ENCODE data around the gene ERCC6.

DNA sequence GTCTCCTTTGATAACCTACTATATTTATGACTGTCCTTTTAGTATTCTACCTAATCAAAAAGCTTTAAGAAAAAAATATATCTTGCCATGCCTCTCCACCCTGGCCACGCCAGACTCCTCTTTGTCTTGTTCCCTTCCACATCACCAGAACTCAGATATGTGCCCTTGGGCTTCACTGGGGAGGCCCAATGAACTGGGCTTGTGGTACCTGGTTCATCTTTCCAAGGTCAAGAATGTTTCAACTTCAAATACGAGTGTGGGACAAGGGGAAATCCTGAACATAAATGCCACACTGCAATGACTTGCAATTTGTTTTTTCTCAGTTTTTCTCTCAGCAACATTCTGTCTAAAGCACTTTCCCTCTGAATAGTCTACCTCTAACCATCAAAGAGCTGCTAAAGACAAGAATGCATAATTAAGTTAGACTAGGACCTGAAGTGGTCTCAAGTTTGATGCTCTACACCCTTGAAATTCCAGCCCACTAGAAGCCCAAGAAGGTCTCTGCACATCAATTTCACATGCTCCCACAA is 9.9 kb downstream of the ERCC6 start:
- TF ChIP-seq EZH2 (IDR thresholded peaks at IDR 0.05; ENCODE audit: borderline replicate concordance, insufficient read depth, low read length, poor library complexity, severe bottlenecking), result no peak
- TF ChIP-seq, protein P1, sequence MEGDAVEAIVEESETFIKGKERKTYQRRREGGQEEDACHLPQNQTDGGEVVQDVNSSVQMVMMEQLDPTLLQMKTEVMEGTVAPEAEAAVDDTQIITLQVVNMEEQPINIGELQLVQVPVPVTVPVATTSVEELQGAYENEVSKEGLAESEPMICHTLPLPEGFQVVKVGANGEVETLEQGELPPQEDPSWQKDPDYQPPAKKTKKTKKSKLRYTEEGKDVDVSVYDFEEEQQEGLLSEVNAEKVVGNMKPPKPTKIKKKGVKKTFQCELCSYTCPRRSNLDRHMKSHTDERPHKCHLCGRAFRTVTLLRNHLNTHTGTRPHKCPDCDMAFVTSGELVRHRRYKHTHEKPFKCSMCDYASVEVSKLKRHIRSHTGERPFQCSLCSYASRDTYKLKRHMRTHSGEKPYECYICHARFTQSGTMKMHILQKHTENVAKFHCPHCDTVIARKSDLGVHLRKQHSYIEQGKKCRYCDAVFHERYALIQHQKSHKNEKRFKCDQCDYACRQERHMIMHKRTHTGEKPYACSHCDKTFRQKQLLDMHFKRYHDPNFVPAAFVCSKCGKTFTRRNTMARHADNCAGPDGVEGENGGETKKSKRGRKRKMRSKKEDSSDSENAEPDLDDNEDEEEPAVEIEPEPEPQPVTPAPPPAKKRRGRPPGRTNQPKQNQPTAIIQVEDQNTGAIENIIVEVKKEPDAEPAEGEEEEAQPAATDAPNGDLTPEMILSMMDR (IDR thresholded peaks at IDR 0.05; ENCODE audit: poor library complexity, severe bottlenecking), result no peak
- TF ChIP-seq EP300 (conservative IDR thresholded peaks at IDR 0.05; ENCODE audit: poor library complexity, severe bottlenecking), result no peak
- no peak for TF ChIP-seq RAD21 (conservative IDR thresholded peaks at IDR 0.05)
- TF ChIP-seq, protein P2, sequence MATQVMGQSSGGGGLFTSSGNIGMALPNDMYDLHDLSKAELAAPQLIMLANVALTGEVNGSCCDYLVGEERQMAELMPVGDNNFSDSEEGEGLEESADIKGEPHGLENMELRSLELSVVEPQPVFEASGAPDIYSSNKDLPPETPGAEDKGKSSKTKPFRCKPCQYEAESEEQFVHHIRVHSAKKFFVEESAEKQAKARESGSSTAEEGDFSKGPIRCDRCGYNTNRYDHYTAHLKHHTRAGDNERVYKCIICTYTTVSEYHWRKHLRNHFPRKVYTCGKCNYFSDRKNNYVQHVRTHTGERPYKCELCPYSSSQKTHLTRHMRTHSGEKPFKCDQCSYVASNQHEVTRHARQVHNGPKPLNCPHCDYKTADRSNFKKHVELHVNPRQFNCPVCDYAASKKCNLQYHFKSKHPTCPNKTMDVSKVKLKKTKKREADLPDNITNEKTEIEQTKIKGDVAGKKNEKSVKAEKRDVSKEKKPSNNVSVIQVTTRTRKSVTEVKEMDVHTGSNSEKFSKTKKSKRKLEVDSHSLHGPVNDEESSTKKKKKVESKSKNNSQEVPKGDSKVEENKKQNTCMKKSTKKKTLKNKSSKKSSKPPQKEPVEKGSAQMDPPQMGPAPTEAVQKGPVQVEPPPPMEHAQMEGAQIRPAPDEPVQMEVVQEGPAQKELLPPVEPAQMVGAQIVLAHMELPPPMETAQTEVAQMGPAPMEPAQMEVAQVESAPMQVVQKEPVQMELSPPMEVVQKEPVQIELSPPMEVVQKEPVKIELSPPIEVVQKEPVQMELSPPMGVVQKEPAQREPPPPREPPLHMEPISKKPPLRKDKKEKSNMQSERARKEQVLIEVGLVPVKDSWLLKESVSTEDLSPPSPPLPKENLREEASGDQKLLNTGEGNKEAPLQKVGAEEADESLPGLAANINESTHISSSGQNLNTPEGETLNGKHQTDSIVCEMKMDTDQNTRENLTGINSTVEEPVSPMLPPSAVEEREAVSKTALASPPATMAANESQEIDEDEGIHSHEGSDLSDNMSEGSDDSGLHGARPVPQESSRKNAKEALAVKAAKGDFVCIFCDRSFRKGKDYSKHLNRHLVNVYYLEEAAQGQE (IDR thresholded peaks at IDR 0.05; ENCODE audit: borderline replicate concordance), result no peak
- TF ChIP-seq SMC3 (conservative IDR thresholded peaks at IDR 0.05; ENCODE audit: poor library complexity), result no peak
- no peak for TF ChIP-seq POLR2AphosphoS5 (IDR thresholded peaks at IDR 0.05)
- no peak for TF ChIP-seq TAF1 (IDR thresholded peaks at IDR 0.05; ENCODE audit: low read depth)
- no peak for TF ChIP-seq MXI1 (conservative IDR thresholded peaks at IDR 0.05; ENCODE audit: poor library complexity, severe bottlenecking)
